HL-60 (cell line): ENCODE measurements around the gene DIP2A.

Experiments used
- POLR2AphosphoS5 ChIP-seq: IDR thresholded peaks from 2 replicates; pipeline ENCODE4 v1.6.1; 2012; ENCODE audit warnings: low read depth
- SPI1 ChIP-seq: IDR thresholded peaks from 2 replicates; pipeline ENCODE4 v1.6.1; 2012; ENCODE audit warnings: low read depth, mild to moderate bottlenecking, borderline replicate concordance
- TF ChIP-seq, protein P1 (sequence below): IDR thresholded peaks from one replicate; pipeline ENCODE4 v1.5.1; 2011; ENCODE audit warnings: low read length, control low read depth, inconsistent platforms; ENCODE audit not compliant: insufficient read depth

DNA sequence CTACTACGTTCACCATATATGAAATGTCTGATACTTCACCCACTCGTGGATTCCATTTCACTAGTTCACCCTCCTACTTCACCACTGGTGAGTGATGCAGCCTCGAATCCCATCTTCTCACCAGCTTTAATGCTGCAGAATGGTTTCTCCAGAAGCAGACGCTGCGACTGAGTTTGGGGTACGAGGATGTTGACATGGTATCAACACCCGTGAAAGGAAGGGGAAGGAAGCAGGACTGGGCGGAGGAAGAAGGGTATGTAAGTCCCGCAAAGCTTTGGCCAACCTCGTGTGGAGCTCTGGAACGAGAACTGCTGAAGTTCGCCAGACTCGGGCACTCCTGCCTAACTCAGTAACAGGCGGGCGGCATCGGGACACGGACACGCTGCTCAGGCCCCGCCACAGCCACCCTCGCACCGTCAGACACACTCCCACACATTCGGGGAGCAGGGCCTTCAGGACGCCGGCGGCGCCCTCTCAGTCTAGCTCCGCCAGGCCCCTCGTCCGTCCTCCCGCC, 833 bp upstream of the DIP2A start:
- TF ChIP-seq, protein P1, sequence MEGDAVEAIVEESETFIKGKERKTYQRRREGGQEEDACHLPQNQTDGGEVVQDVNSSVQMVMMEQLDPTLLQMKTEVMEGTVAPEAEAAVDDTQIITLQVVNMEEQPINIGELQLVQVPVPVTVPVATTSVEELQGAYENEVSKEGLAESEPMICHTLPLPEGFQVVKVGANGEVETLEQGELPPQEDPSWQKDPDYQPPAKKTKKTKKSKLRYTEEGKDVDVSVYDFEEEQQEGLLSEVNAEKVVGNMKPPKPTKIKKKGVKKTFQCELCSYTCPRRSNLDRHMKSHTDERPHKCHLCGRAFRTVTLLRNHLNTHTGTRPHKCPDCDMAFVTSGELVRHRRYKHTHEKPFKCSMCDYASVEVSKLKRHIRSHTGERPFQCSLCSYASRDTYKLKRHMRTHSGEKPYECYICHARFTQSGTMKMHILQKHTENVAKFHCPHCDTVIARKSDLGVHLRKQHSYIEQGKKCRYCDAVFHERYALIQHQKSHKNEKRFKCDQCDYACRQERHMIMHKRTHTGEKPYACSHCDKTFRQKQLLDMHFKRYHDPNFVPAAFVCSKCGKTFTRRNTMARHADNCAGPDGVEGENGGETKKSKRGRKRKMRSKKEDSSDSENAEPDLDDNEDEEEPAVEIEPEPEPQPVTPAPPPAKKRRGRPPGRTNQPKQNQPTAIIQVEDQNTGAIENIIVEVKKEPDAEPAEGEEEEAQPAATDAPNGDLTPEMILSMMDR = no peak
- TF ChIP-seq POLR2AphosphoS5 (no peak; the same call in 1 of the 2 replicates), SPI1 (no peak)
